Colon (tissue), 2 donors: Measurements from ENCODE around the gene EID1.

ENCODE experiments used
- FAIRE-seq: peaks from 2 replicates; lab custom pipeline; 2012; peaks lifted over from hg19 to GRCh38; lab: Jason Lieb, UNC
- donor health status: control.
- donor health status: control.

EID1 gene

DNA sequence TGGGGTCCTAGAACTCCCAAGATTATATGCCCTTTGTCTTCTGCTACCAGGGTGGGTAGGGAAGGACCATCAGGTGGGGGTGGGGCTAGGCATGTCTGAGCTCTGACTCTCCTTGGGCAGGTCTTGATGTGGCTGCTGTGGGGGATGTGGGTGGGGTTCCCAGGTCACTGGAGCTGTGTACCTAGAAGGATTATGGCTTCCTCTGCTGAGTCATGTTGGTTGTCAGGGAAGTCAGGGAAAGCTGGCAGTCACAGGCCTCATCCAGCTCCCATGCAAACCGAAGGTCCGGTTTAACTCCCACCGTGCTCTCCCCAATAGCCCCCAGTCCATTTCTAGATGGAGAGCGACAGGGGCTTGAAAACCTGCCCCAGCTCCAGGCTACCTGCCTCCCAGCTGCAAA, 35.2 kb downstream of the EID1 start:
- no peak for FAIRE-seq

DNA sequence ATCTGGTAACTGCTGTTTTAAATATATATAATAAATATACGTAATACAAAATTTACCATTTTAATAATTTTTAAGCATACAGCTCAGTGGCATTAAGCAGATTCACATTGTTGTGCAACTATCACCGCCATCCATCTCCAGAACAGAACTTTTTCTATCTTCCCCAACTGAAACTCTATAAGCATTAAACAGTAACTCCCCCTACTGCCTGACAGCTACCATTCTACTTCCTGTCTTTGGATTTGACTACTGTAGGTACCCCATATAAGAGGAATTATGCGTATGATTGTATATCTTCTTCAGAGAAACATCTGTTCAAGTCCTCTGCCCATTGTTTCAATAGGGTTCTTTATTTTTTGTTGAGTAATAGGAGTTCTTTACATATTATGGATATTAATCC, 36.8 kb downstream of the EID1 start:
- no peak for FAIRE-seq

DNA sequence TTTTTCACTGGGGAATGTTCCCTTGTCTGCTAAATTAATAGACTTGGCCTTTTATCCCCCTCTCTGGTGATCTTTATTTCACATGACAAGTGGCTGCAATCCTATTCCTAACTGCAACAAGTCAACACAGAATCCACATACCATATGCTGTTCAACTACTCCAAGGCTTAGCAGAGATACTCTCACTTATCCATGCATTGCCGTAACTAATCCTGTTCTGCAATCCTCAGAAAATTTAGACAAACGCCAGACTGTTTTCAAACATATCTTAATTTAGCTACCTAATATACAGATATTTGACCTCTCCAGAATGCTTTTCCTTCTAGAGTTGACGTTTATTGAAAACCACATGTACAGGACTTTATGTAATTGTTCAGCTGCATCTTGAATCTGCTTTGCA, 37.9 kb downstream of the EID1 start:
- no peak for FAIRE-seq

DNA sequence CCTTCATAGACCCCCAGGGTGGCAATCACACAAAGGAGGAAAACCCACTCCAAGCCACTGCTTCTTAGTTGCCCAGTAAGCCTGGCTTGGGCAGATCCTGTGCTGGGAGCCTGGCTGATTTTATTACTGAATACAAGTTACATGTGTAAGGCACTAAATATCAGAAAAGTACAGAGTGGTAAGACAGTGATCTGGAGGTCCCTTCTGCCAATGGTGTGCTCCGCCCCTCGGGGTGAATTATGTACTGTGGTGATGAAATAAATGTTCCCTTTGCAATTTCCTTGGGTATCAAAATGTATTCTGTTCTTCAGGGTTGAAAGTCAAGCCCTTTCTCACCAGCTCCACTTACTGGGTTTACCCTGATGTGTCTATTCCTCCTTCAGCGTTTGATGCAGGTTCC, 38.8 kb downstream of the EID1 start:
- no peak for FAIRE-seq

DNA sequence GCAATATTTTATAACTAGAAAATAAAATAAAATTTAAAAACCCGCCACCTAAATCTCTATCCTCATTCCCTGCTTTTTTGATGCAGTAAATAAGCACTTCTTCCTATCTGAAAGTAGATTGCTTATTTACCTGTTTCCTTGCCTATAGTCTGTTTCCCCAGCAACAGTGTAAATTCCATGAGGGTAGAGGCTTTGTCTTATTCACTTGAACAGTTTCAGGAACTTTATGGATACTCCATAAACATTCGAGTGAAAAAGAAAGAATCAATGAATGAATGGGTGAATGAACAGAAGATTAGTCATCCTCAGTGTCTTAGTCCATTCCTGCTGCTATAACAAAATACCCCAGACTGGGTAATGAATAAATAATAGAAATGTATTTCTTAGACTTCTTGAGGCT, 44.1 kb downstream of the EID1 start:
- FAIRE-seq, result no peak

DNA sequence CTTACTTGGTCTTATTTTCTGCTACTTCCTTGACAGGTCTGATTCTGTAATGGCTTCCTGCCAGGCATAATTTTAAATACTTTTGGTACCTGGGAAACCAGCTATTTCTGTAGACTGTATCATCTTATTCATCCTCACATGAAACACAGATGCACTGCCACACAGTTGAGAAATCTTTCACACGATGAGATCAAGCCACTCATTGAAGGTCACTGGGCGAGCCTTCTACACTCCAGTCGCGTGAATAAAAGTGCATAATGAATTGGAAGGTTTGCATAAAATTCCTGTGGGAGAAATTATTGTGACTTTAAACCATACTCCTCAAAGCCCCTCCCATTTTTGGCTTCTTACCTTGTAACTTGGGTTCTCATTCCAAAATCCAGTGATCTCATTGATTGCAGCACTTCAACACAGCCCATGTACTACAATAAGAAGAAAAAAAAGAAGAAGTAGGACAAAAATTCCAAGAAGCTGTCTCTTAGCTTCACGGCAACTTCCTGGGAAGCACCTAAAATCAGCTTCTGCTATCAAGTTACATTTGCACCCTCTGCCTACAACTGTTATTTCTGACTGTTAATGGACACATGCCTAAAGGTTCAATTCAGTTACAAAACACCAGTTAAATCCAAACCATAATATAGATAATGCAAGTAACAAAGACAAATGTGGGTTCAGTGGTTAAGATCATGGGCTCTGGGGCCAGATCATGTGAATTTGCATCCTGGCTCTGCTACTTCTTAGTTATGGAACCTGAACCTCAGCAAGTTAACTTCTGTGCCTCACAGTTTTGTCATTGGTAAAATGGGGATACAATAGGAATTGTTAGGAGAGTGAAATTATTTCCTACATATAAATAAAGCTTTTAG, 46.8 kb downstream of the EID1 start:
- no peak for FAIRE-seq

DNA sequence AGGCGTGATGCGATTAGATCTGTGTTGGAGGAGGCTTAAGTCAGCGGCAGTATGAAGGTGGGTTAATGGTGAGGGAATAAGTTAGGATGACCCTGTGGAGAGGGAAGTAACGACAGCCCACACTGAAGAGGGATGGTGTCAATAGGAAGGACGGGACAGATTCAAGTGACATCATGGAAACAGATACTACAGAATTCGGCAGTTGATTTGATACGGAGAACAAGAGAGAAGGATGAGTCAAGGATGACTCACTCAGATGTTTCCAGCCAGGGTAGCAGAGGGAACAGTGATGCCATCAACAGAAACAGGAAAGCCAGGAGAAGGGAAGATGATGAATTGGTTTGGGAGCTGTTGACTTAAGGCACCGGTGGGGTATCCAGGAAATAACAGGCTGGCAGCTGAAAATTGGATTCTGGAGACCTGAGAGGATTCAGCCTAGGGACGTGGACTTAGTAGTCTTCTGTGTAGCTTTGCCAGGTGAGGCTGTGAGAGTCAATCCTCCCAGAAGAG, 47.8 kb downstream of the EID1 start:
- FAIRE-seq, result no peak

DNA sequence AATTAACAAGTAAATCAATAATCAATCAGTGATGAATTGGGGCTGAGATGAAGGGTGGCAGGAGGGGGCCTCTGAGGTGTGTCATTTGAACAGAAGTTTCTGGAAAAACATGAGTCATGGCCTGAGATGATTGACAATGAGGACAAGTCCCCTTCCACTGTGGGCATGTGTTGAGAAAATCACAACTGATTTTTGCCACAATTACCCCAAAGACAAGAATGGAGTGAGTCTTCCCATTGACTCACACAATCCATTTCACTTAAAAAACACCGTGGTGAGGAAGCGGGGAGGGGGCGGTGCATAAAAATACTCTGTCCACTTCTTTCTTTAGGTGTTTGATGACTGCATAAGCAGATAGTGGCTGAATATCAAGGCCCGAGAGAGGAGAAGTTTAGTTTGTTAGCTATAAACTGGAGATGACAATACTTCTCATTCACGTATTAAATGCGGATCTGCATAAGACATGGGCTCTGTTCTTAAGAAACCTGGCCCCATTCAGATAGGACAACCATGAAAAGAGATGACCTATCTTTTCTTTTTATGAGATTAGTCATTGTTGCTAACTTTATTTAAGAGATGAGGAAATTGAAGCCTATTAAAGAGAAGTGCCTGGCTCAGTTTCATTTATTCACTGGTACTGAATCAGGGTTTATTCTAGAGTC, 51.1 kb downstream of the EID1 start:
- FAIRE-seq, result no peak

DNA sequence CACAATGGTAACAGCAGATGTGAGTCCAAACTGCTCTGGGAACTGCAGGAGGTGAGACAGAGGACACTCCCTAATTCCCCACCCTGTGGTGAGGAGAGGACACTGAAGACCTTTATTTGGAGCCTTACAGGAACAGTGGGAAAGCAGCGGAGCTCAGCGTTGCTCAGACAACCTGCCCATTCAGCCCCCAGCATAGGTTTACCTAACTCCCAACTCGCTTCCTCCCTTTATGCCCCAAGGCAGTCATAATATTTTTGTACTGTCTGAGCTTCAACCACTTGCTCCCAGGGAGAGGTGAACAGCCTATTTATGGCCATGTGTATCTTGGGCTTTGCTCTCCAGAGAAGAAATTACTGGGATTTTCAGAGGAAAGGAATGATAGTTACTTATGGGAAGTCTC, 51.7 kb downstream of the EID1 start:
- no peak for FAIRE-seq
